ENCODE measurements around the gene ZNF483.

The ZNF483 gene

GRCh38 chr9:111516061-111516465 is 8.9 kb upstream of the ZNF483 start:
- no peaks in the 10 kb centered on the region; the same call in 1 of the 2 replicates for H3K9me3 ChIP-seq (ENCODE audit: insufficient read depth, low read depth, low read length)

GRCh38 chr9:111524731-111525055 is 286 bp upstream of the ZNF483 start:
- Histone ChIP-seq H3K9me2 (replicated peaks; ENCODE audit: low read depth, low read length) (no peaks in the 10 kb centered on the region), H3K4me3 (ENCODE audit: low read length, poor library complexity, severe bottlenecking) (no peak overlapping the region), H2AFZ (ENCODE audit: low read length) (no peak overlapping the region), H3K9ac (ENCODE audit: low read depth, low read length, poor library complexity, severe bottlenecking) (no peak overlapping the region), H3K27me3 (ENCODE audit: insufficient read depth, low read length, poor library complexity, severe bottlenecking) (no peaks in the 10 kb centered on the region), H4K20me1 (ENCODE audit: insufficient read depth, low read length, poor library complexity, severe bottlenecking) (no peaks in the 10 kb centered on the region), H3K4me2 (ENCODE audit: low read depth, low read length, poor library complexity, severe bottlenecking) (no peak overlapping the region), H3K4me1 (ENCODE audit: insufficient read depth, low read length, poor library complexity, severe bottlenecking) (no peaks in the 10 kb centered on the region), H3K36me3 (ENCODE audit: insufficient read depth, low read length) (no peaks in the 10 kb centered on the region), H3K79me2 (ENCODE audit: insufficient read depth, low read length) (no peaks in the 10 kb centered on the region), H3K9me3 (ENCODE audit: insufficient read depth, low read depth, low read length) (no peaks in the 10 kb centered on the region; the same call in 1 of the 2 replicates), H3F3A (ENCODE audit: low read depth) (no peaks in the 10 kb centered on the region)
- TF ChIP-seq CTCF (conservative IDR thresholded peaks at IDR 0.05; ENCODE audit: low read length) (no peak), EZH2phosphoT487 (IDR thresholded peaks at IDR 0.05; ENCODE audit: borderline replicate concordance) (no peak)

More at GRCh38 chr9:111516061-111516465, 8.9 kb upstream of the ZNF483 start:
- Histone ChIP-seq H3K27me3 (ENCODE audit: insufficient read depth, low read length, poor library complexity, severe bottlenecking) (no peaks in the 10 kb centered on the region), H3K4me2 (ENCODE audit: low read depth, low read length, poor library complexity, severe bottlenecking) (no peak overlapping the region), H3K4me1 (ENCODE audit: insufficient read depth, low read length, poor library complexity, severe bottlenecking) (no peaks in the 10 kb centered on the region), H3F3A (ENCODE audit: low read depth) (no peaks in the 10 kb centered on the region), H4K20me1 (ENCODE audit: insufficient read depth, low read length, poor library complexity, severe bottlenecking) (no peaks in the 10 kb centered on the region), H3K79me2 (ENCODE audit: insufficient read depth, low read length) (no peaks in the 10 kb centered on the region), H2AFZ (ENCODE audit: low read length) (peak overlapping the region; percentile 20; the same call in 1 of the 2 replicates), H3K9ac (ENCODE audit: low read depth, low read length, poor library complexity, severe bottlenecking) (no peak overlapping the region), H3K36me3 (ENCODE audit: insufficient read depth, low read length) (no peaks in the 10 kb centered on the region), H3K9me2 (replicated peaks; ENCODE audit: low read depth, low read length) (no peaks in the 10 kb centered on the region), H3K4me3 (ENCODE audit: low read length, poor library complexity, severe bottlenecking) (no peak overlapping the region)
- TF ChIP-seq EZH2phosphoT487 (IDR thresholded peaks at IDR 0.05; ENCODE audit: borderline replicate concordance) (no peak), CTCF (conservative IDR thresholded peaks at IDR 0.05; ENCODE audit: low read length) (no peak)

- no peaks in the 10 kb centered on the region for H4K20me1 ChIP-seq (ENCODE audit: insufficient read depth, low read length, poor library complexity, severe bottlenecking)
- no peak overlapping the region for H3K9ac ChIP-seq (ENCODE audit: low read depth, low read length, poor library complexity, severe bottlenecking)
- H3F3A ChIP-seq (ENCODE audit: low read depth): no peaks in the 10 kb centered on the region
Measured at GRCh38 chr9:111527347-111527746, 2.4 kb downstream of the ZNF483 start.

More at GRCh38 chr9:111527347-111527746, 2.4 kb downstream of the ZNF483 start:
- H3K36me3 ChIP-seq (ENCODE audit: insufficient read depth, low read length): no peaks in the 10 kb centered on the region
- H3K9me3 ChIP-seq (ENCODE audit: insufficient read depth, low read depth, low read length): no peaks in the 10 kb centered on the region
- H3K9me2 ChIP-seq (replicated peaks; ENCODE audit: low read depth, low read length): no peaks in the 10 kb centered on the region
- no peak overlapping the region for H3K4me3 ChIP-seq (ENCODE audit: low read length, poor library complexity, severe bottlenecking)
- no peak overlapping the region for H3K4me2 ChIP-seq (ENCODE audit: low read depth, low read length, poor library complexity, severe bottlenecking)
- no peak for TF ChIP-seq CTCF (conservative IDR thresholded peaks at IDR 0.05; ENCODE audit: low read length)
- no peak for TF ChIP-seq EZH2phosphoT487 (IDR thresholded peaks at IDR 0.05; ENCODE audit: borderline replicate concordance)
- H3K4me1 ChIP-seq (ENCODE audit: insufficient read depth, low read length, poor library complexity, severe bottlenecking): no peaks in the 10 kb centered on the region
- H2AFZ ChIP-seq (ENCODE audit: low read length): no peak overlapping the region
- H3K79me2 ChIP-seq (ENCODE audit: insufficient read depth, low read length): no peaks in the 10 kb centered on the region
- H3K27me3 ChIP-seq (ENCODE audit: insufficient read depth, low read length, poor library complexity, severe bottlenecking): no peaks in the 10 kb centered on the region
